Spleen (tissue), 11 donors: ENCODE data around the gene CD8A. TPM values are rescaled to one million over a fixed set of nuclear protein-coding genes. Genes with fewer than 3 reads are reported as not detected.

Experiments used
- DNase-seq: peaks from one replicate; pipeline ENCODE4 v3.0.0-alpha.2; 2020
- H3K27ac ChIP-seq, 8 donors: fragments of 200-600 bp; sonication (generic) in 7 of 8; 1 replicate in 4 of 8; 2 replicates in 4 of 8; pipeline versions ENCODE4 v1.5.0 to v1.8.0; 2016 to 2021; ENCODE audit warnings: inconsistent platforms in 4 of 8, mild to moderate bottlenecking in 4 of 8, moderate library complexity in 1 of 8
- H3K27me3 ChIP-seq, 7 donors: fragments of 200-600 bp; sonication (generic) in 6 of 7; replicated peaks in 1 of 7; 1 replicate in 4 of 7; 2 replicates in 3 of 7; pipeline versions ENCODE4 v1.5.0 to v1.8.0; 2016 to 2021; ENCODE audit warnings: inconsistent platforms in 3 of 7, mild to moderate bottlenecking in 1 of 7
- H3K36me3 ChIP-seq, 6 donors: fragments of 200-600 bp; sonication (generic) in 5 of 6; 1 replicate in 4 of 6; 2 replicates in 2 of 6; pipeline versions ENCODE4 v1.5.0 to v1.8.0; 2016 to 2021; ENCODE audit warnings: inconsistent platforms in 2 of 6
- H3K4me1 ChIP-seq, 6 donors: fragments of 200-600 bp; sonication (generic) in 5 of 6; 1 replicate in 3 of 6; 2 replicates in 3 of 6; pipeline versions ENCODE4 v1.5.0 to v1.8.0; 2016 to 2021; ENCODE audit warnings: inconsistent platforms in 3 of 6
- H3K4me3 ChIP-seq, 8 donors: fragments of 200-600 bp; sonication (generic) in 7 of 8; 1 replicate in 4 of 8; 2 replicates in 4 of 8; pipeline versions ENCODE4 v1.5.0 to v1.8.0; 2016 to 2021; ENCODE audit warnings: inconsistent platforms in 4 of 8, mild to moderate bottlenecking in 4 of 8, moderate library complexity in 2 of 8
- H3K9me3 ChIP-seq, 8 donors: fragments of 200-600 bp; sonication (generic) in 7 of 8; 1 replicate in 4 of 8; 2 replicates in 4 of 8; pipeline versions ENCODE4 v1.5.0 to v1.8.0; 2016 to 2021; ENCODE audit warnings: inconsistent platforms in 4 of 8
- POLR2A ChIP-seq, 3 donors: fragments of 450-650 bp; IDR thresholded peaks; one replicate each; pipeline ENCODE4 v1.5.1; 2017; ENCODE audit warnings: antibody characterized with exemption in 3 of 3, mild to moderate bottlenecking in 1 of 3
- POLR2AphosphoS5 ChIP-seq, 3 donors: sonication (generic); formaldehyde crosslinking; IDR thresholded peaks; one replicate each; pipeline ENCODE4 v1.5.1; 2017; ENCODE audit warnings: antibody characterized with exemption in 3 of 3
- WGBS, 5 donors: extraction: QIAGEN DNeasy Blood & Tissue Kit in 3 of 5; methylation state at CpG; one replicate each; pipeline versions ENCODE4 v1.1.5 to v1.1.7; 2013 to 2018; 5-methylcytosine and 5-hydroxymethylcytosine counted together
- intact Hi-C: fragments of 100-400 bp; cut with DNase I; formaldehyde crosslinking; loops from one replicate; pipeline ENCODE4 v1.15.0; 2023; ENCODE audit warnings: low total_unique reads
- polyA plus RNA-seq, 3 donors: library from polyadenylated mRNA; stranded (reverse); fragments of 200-250 nt; gene quantifications; one replicate each; pipeline ENCODE4 v1.2.1, GENCODE V29; 2013
- total RNA-seq, 7 donors: library from RNA; depleted of rRNA in 3 of 7; stranded (reverse); fragments of >200 nt in 3 of 7; fragmentation: NEBNext Ultra II Directional in 4 of 7; extraction: Animal tissue kit (Norgen Biotek cat#: 25700) in 4 of 7; gene quantifications; one replicate each; pipeline versions ENCODE4 v1.1.0 to v1.2.1, GENCODE V29; 2016 to 2021
- TF ChIP-seq, protein P1 (sequence below), 11 experiments: fragments of 200-600 bp in 7 of 11; fragments of 450-650 bp in 4 of 11; sonication (generic) in 4 of 11; IDR thresholded peaks in 8 of 11; conservative IDR thresholded peaks in 3 of 11; 1 replicate in 7 of 11; 2 replicates in 4 of 11; pipeline versions ENCODE4 v1.4.0 to v1.8.0; 2016 to 2021; ENCODE audit warnings: antibody characterized with exemption in 11 of 11, inconsistent platforms in 4 of 11, mild to moderate bottlenecking in 1 of 11
- donor health status: healthy with polysubstance abuse.
- donor health status: DM: no; HTN: no; CAD: no; lungs with moderate emphysema.
- donor health status: DM: no; HTN: no; CAD: no.
- donor health status: Bipolar disorder and iron deficiency.
- donor health status: healthy.
- donor health status: DM: no; HTN: no; CAD: no.
- donor health status: DM: yes; HTN: yes; CAD: no.

Gene CD8A
- total and polyA plus RNA-seq, 10 donors: 14.2 to 182 (median 95.8) TPM

DNA sequence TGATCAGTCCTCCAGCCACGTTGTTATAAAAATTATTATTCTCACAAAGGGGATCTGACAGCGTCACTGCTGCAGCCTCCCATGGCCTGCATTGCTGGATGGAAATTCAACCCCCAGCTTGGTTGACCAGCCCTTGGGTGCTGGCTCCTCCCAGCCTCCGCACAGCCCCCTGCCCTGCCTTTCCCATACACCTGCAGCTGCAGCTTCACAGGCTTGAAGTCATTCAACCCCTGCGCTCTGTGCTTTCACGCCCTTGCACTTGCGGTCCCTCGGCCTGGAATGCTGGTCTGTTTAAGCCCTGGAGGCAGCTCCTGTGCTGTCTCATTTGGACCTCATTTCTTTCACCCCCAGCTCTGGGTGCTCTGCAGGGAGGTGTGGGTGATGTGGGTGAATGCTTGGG, 860 bp upstream of the CD8A start:
- Histone ChIP-seq H3K27ac (peak overlapping the region; percentile 75 to 94 (median 86)), H3K36me3 (peaks cover 0 to 20% (median 3%) of the 10 kb centered on the region in 6 donors), H3K27me3 (peaks cover 0 to 63% (median 44%) of the 10 kb centered on the region in 7 donors), H3K4me1 (peaks cover 10 to 74% (median 49%) of the 10 kb centered on the region in 6 donors), H3K9me3 (peaks cover 2 to 18% (median 15%) of the 10 kb centered on the region in 8 donors), H3K4me3 (peak overlapping the region; percentile 43 to 77 (median 48))
- 38 to 50% (median 41%) methylated on average over 7 of the region's 7 CpGs for WGBS, 5 donors
- TF ChIP-seq POLR2AphosphoS5 (IDR thresholded peaks at IDR 0.05) (no peak), POLR2A (IDR thresholded peaks at IDR 0.05) (no peak)
- TF ChIP-seq, protein P1, sequence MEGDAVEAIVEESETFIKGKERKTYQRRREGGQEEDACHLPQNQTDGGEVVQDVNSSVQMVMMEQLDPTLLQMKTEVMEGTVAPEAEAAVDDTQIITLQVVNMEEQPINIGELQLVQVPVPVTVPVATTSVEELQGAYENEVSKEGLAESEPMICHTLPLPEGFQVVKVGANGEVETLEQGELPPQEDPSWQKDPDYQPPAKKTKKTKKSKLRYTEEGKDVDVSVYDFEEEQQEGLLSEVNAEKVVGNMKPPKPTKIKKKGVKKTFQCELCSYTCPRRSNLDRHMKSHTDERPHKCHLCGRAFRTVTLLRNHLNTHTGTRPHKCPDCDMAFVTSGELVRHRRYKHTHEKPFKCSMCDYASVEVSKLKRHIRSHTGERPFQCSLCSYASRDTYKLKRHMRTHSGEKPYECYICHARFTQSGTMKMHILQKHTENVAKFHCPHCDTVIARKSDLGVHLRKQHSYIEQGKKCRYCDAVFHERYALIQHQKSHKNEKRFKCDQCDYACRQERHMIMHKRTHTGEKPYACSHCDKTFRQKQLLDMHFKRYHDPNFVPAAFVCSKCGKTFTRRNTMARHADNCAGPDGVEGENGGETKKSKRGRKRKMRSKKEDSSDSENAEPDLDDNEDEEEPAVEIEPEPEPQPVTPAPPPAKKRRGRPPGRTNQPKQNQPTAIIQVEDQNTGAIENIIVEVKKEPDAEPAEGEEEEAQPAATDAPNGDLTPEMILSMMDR (IDR thresholded peaks at IDR 0.05 in 8 of 11, conservative IDR thresholded peaks at IDR 0.05 in 3 of 11): no peak
- intact Hi-C loops: no loop called here
- DNase-seq: peak; percentile 77

DNA sequence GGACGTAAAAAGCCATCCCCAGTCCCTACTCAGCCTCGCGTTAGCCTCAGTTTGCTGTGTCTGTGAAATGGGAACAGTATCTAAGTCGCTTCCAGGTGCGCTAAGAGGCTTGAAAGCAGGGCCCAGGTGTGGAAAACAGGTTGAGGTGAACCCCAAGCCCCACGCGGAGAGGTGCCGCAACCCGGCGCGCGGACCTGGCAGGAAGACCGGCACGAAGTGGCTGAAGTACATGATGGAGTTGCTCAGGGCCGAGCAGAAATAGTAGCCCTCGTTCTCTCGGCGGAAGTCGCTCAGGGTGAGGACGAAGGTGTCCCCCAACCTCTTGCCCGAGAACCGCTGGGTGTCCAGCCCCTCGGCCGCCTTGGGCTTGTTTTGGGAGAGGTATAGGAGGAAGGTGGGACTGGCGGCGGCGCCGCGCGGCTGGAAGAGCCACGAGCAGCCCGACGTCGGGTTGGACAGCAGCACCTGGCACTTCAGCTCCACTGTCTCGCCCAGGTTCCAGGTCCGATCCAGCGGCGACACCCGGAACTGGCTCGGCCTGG, 508 bp downstream of the CD8A start:
- intact Hi-C loops: no loop called here
- WGBS, 5 donors: 4 to 16% (median 7%) methylated on average over 24 to 40 of the region's 40 CpGs
- H3K9me3 ChIP-seq: peaks cover 0 to 4% (median 1%) of the 10 kb centered on the region in 8 donors
- peaks cover 0 to 62% (median 44%) of the 10 kb centered on the region in 7 donors for H3K27me3 ChIP-seq
- DNase-seq: peak; percentile 79
- H3K4me1 ChIP-seq: peaks cover 10 to 86% (median 51%) of the 10 kb centered on the region in 6 donors
- H3K36me3 ChIP-seq: peaks cover 0 to 14% (median 0%) of the 10 kb centered on the region in 6 donors
- peak overlapping the region; percentile 75 to 94 (median 86) for H3K27ac ChIP-seq
- TF ChIP-seq POLR2AphosphoS5 (IDR thresholded peaks at IDR 0.05) (no peak), POLR2A (IDR thresholded peaks at IDR 0.05) (no peak)
- TF ChIP-seq, protein P1 (IDR thresholded peaks at IDR 0.05 in 8 of 11, conservative IDR thresholded peaks at IDR 0.05 in 3 of 11): no peak
- peak overlapping the region; percentile 43 to 77 (median 48) for H3K4me3 ChIP-seq

DNA sequence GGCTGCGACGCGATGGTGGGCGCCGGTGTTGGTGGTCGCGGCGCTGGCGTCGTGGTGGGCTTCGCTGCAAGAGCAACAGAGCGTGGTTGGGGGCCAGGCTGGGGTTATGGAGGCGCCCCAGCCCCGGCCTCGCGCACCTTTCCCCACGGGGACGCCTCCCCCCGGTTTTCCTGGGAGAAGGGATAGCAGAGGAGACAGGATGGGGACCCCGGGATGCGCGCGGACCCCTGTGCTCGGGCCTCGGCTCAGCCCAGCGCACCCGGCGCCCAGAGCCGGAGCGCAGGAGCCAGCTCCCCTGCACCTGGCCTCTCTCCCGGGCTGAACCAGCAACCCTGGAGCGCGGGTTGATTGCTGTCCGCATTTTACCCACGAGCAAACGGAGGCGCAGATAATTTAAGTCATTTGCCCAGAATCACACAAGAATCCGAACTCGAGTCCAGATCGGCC, 1.0 kb downstream of the CD8A start:
- intact Hi-C loops: no loop called here
- H3K4me1 ChIP-seq: peaks cover 10 to 91% (median 53%) of the 10 kb centered on the region in 6 donors
- TF ChIP-seq POLR2AphosphoS5 (IDR thresholded peaks at IDR 0.05) (no peak), POLR2A (IDR thresholded peaks at IDR 0.05) (no peak)
- TF ChIP-seq, protein P1 (IDR thresholded peaks at IDR 0.05 in 8 of 11, conservative IDR thresholded peaks at IDR 0.05 in 3 of 11): no peak
- H3K4me3 ChIP-seq: peak overlapping the region; percentile 43 to 77 (median 48)
- peaks cover 0 to 9% (median 0%) of the 10 kb centered on the region in 6 donors for H3K36me3 ChIP-seq
- peak overlapping the region; percentile 75 to 94 (median 86) for H3K27ac ChIP-seq
- no peaks in the 10 kb centered on the region for H3K9me3 ChIP-seq
- no peak for DNase-seq
- H3K27me3 ChIP-seq: peaks cover 0 to 62% (median 44%) of the 10 kb centered on the region in 7 donors
- WGBS, 5 donors: 12 to 19% (median 16%) methylated on average over 18 to 40 of the region's 40 CpGs
